Panc1 (cell line): Measurements from ENCODE around the gene CCN6.

Experiments
- POLR2AphosphoS5 ChIP-seq: IDR thresholded peaks from 2 replicates; pipeline ENCODE4 v1.6.1; 2012; ENCODE audit warnings: mild to moderate bottlenecking, low read depth, low read length, moderate library complexity
- TCF7L2 ChIP-seq: IDR thresholded peaks from 2 replicates; pipeline ENCODE4 v1.6.1; 2011; ENCODE audit warnings: mild to moderate bottlenecking, low read depth, low read length, inconsistent platforms
- TF ChIP-seq, protein P1 (sequence below): fragments of 450-650 bp; IDR thresholded peaks from 2 replicates; pipeline ENCODE4 v1.5.1; 2017; ENCODE audit warnings: mild to moderate bottlenecking
- TF ChIP-seq, protein P2 (sequence below), 2 experiments: IDR thresholded peaks; 2 replicates each; pipeline ENCODE4 v1.6.1; 2011 to 2012; ENCODE audit warnings: low read depth in 2 of 2, control low read depth in 1 of 2, low read length in 1 of 2, mild to moderate bottlenecking in 1 of 2, moderate library complexity in 1 of 2; ENCODE audit not compliant: insufficient read depth in 1 of 2

DNA sequence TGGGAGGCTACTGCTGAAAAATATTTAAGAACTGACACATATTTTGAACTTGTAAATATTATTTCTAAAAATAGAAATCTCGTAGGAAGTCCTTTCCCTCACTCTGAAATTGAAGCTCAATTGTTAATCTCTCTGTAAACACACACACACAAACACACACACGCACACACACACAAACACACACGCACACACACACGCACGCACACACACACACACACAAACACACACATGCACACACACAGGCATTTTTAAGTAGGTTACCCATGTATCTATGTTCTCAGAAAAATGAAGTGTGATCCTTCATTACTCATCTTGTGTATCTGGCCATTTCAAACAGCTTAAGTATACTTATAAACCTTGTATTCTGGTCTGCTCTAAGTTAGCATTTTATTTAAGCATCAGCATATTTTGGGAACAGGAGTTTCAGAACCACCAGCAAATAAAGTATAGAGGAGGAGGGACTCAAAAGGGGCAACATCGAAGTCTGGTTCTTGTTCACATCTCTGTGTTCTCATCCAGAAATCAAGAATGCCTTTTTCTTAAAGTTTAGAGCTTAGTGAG lies 11.6 kb downstream of the CCN6 start:
- TF ChIP-seq, protein P1, sequence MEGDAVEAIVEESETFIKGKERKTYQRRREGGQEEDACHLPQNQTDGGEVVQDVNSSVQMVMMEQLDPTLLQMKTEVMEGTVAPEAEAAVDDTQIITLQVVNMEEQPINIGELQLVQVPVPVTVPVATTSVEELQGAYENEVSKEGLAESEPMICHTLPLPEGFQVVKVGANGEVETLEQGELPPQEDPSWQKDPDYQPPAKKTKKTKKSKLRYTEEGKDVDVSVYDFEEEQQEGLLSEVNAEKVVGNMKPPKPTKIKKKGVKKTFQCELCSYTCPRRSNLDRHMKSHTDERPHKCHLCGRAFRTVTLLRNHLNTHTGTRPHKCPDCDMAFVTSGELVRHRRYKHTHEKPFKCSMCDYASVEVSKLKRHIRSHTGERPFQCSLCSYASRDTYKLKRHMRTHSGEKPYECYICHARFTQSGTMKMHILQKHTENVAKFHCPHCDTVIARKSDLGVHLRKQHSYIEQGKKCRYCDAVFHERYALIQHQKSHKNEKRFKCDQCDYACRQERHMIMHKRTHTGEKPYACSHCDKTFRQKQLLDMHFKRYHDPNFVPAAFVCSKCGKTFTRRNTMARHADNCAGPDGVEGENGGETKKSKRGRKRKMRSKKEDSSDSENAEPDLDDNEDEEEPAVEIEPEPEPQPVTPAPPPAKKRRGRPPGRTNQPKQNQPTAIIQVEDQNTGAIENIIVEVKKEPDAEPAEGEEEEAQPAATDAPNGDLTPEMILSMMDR = no peak
- TF ChIP-seq POLR2AphosphoS5 = no peak
- TF ChIP-seq, protein P2, sequence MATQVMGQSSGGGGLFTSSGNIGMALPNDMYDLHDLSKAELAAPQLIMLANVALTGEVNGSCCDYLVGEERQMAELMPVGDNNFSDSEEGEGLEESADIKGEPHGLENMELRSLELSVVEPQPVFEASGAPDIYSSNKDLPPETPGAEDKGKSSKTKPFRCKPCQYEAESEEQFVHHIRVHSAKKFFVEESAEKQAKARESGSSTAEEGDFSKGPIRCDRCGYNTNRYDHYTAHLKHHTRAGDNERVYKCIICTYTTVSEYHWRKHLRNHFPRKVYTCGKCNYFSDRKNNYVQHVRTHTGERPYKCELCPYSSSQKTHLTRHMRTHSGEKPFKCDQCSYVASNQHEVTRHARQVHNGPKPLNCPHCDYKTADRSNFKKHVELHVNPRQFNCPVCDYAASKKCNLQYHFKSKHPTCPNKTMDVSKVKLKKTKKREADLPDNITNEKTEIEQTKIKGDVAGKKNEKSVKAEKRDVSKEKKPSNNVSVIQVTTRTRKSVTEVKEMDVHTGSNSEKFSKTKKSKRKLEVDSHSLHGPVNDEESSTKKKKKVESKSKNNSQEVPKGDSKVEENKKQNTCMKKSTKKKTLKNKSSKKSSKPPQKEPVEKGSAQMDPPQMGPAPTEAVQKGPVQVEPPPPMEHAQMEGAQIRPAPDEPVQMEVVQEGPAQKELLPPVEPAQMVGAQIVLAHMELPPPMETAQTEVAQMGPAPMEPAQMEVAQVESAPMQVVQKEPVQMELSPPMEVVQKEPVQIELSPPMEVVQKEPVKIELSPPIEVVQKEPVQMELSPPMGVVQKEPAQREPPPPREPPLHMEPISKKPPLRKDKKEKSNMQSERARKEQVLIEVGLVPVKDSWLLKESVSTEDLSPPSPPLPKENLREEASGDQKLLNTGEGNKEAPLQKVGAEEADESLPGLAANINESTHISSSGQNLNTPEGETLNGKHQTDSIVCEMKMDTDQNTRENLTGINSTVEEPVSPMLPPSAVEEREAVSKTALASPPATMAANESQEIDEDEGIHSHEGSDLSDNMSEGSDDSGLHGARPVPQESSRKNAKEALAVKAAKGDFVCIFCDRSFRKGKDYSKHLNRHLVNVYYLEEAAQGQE (IDR thresholded peaks at IDR 0.05; ENCODE audit: insufficient read depth in 1 of 2, low read depth in 2 of 2, low read length in 1 of 2) = no peak
- TF ChIP-seq TCF7L2 = no peak
